NCI-H146 (cell line): ENCODE results near the gene S1PR2.
"Not testable (repeated sequence)": the region's sequence is repeated elsewhere in the genome, so short reads cannot be mapped to it uniquely, and the experiment has no call there.

Source experiments
- DNase-seq: peaks from one replicate; lab custom pipeline; 2025; lab: John Stamatoyannopoulos, UW

The S1PR2 gene

GRCh38 chr19:10254244-10254643 lies 23.1 kb upstream of the S1PR2 start:
- DNase-seq, result no peak

- no peak for DNase-seq
Measured at GRCh38 chr19:10252707-10253106, 21.6 kb upstream of the S1PR2 start.

- DNase-seq, result peak; percentile 99
Measured at GRCh38 chr19:10251792-10252694, 20.9 kb upstream of the S1PR2 start, which contains the start of gene MRPL4. MRPL4 (plus strand) TSS chr19:10252214; CDS start chr19:10252254, 40 bp downstream.

- DNase-seq, result no peak
Measured at GRCh38 chr19:10246511-10246910, 15.4 kb upstream of the S1PR2 start.

DNA sequence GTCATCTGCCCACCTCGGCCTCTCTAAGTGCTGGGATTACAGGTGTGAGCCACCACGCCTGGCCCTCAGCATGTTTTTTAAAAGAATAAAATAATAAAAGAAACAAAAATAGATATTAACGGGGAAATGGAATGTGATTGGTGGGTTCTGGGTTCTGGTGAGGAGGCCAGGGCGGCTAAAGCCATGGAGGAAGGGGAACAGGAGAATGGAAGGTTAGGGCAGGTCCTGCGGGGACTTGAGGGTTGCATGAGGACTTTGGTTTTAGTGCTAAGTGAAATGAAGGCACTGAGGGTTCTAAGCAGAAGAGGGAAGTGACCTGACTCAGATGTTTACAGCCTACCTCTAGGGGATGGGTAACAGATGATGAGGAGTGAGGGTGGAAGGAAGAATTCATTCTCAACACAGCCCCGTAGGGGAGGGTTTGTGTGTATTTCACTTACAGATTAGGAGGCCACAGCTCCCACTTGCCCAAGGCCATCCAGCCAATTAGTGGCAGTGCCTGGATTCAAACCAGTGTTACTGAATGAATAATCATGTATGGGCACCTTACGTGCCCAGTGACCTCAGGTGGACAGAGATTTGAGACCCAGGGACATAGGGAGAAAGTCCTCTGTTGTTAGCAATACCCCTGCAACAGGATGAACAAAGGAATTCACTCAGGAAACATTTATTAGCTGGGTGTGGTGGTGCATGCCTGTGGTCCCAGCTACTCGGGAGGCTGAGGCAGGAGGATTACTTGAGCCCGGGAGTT lies 14.2 kb upstream of the S1PR2 start:
- DNase-seq, result no peak

- no peak for DNase-seq
Measured at GRCh38 chr19:10243606-10244005, 12.5 kb upstream of the S1PR2 start.

- not testable (repeated sequence) for DNase-seq
Measured at GRCh38 chr19:10241826-10242449, 10.8 kb upstream of the S1PR2 start.

DNA sequence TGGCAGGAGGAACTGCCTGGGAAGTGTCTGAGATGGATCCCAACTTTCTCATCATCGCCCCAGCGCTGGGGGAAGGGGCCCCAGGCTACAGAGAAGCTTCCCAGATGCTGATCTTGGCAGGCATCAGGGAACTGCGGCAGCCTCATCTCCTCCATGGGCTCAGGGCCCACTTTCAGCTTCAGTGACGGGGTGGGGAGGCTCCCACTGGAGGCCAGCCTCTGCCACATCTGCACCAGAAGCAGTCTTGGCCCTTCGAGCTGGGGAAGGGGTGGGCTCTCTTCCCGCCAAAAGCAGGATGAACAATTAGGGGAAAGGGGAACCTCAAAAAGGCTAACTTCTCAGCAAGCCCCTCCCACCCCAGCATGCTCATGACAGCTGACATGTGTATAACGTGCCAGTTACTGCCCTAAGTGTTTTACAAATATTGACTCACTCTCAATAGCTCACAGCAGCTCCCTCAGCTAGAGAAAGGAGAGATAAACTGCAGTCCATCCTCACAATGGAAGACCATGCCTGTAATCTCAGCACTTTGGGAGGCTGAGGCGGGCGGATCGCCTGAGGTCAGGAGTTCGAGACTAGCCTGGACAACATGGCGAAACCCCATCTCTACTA lies 7.1 kb upstream of the S1PR2 start:
- peak; percentile 97 for DNase-seq

GRCh38 chr19:10237702-10238101 lies 6.6 kb upstream of the S1PR2 start:
- peak; percentile 42 for DNase-seq

DNA sequence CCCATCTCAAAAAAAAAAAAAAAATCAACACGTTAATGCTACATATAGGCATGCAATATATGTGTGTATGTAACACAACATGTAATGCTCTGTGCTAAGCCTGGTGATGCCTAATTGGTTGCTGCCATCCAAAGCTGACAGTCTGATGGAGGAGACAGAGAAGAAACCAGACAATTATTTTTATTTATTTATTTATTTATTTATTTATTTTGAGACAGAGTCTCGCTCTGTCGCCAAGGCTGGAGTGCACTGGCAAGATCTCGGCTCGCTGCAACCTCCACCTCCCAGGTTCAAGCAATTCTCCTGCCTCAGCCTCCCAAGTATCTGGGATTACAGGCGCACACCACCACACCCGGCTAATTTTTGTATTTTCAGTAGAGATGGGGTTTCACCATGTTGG lies 4.3 kb upstream of the S1PR2 start:
- not testable (repeated sequence) for DNase-seq

DNA sequence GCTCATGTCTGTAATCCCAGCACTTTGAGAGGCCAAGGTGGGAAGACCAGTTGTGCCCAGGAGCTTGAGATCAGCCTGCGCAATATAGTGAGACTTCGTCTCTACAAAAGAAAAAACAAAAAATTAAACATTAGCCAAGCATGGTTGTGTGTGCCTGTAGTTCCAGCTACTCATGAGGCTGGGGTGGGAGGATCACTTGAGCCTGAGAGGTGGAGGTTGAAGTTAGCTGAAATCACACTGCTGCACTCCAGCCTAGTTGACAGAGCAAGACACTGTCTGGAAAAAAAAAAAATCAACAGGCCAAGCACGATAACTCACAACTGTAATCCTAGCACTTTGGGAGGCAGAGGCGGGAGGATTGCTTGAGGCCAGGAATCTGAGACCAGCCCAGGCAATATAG lies 3.9 kb upstream of the S1PR2 start:
- no peak for DNase-seq

- no peak for DNase-seq
Measured at GRCh38 chr19:10233946-10234345, 2.8 kb upstream of the S1PR2 start.

DNA sequence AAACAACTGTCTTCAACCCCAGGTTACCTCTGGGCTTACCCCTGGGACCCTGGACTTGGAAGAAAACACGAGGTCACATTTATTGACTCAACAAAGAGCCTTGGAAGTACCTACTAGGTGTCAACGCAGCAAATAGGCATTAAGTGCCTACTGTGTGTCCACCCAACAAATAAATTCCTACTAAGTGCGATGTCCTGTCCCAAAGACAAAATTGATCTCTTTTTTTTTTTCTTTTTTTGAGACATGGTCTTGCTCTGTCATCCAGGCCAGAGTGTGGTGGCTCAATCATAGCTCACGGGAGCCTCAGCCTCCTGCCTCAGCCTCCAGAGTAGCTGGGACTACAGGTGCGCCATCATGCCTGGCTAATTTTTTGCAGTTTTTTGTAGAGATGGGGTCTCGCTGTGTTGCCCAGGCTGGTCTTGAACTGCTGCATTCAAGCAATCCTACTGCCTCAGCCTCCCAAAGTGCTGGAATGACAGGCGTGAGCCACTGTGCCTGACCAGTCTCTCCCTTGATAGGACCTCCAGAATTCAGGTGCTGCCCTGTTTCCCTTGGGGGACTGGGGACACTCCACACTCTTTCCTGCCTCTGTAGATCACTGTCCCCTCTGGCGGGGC lies 589 bp upstream of the S1PR2 start:
- DNase-seq, result no peak

DNA sequence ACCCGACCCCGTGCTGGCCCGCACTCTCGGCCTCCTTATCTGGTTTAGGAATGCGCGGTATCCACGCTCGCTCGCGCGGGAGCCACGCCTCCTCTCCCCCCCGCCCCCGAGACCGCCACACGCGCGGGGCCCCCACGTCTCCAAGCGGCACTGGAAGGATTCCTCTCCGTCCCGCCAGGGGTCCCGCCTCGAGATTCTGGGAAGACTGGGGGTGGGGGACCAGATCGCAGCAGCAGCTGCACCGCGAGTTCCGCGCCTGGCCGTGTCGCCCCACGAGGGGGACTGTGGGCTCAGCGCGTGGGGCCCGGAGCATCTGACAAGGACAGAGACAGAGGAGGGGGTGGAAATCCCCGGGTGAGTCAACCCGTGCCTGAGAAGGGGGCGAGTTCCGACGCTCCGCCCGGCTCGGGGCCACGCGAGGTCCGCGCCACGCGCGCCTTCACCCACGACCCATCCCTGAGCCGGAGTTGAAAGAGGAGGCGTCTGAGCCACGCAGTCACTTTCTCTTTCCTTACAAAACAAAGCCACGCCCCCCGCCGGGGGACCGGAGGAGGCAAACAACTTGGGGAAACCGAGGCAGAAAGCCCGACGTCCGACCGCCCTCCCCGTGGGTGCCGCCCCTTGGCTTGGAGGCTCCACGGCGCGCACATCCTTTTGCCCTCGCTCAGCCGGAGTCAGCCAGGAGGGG lies 814 bp downstream of the S1PR2 start:
- peak; percentile 59 for DNase-seq

GRCh38 chr19:10228920-10229319 lies 2.2 kb downstream of the S1PR2 start:
- peak; percentile 44 for DNase-seq

- no peak for DNase-seq
Measured at GRCh38 chr19:10228393-10228792, 2.7 kb downstream of the S1PR2 start.

DNA sequence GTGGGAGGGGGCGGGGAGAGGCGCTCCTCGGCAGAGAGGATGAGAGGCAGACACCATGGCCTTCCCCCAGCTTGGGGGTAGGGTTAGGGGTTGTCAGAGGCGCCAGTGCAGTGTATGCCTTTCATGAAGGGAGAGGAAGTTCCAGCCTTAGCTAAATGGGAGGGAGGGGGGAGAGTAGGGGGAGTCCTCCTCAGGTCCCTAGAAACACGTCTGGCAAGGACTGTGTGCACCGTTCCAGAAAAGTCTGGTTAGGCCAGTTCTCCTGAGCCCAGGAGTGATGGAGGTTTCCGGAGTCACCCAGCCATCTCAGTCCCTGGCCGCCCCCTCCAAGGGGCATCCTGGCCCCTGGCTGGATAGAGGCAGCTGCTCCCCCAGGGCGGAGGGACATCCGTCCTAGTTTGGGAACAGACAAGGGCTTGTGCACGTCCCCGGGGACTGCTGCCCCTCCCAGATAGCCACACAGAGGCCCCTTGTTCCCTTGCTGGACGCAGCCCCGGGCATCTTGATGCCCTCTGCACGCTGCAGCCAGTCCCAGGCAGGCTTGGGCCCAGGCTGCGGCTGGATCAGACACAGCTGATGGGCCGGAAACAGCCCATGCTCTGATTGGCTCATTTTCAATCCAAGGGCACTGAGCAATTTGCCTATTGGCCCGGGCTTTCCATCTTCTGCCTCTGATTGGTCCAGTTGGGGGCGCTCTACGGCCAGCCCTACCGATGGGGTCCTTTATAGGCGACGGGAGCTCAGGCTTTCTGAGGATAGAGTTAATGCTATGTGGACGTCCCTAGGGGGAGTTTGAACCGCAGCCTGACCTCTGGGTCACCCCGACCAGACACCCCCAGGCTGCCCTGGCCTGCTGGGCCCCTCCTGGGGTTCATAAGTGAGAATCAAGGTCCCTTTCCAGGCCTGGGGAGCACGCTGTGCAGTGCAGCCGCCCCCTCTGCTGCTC lies 3.8 kb downstream of the S1PR2 start:
- DNase-seq, result no peak

- no peak for DNase-seq
Measured at GRCh38 chr19:10226376-10227025, 4.6 kb downstream of the S1PR2 start.

- DNase-seq, result no peak
Measured at GRCh38 chr19:10226021-10226375, 5.1 kb downstream of the S1PR2 start.

DNA sequence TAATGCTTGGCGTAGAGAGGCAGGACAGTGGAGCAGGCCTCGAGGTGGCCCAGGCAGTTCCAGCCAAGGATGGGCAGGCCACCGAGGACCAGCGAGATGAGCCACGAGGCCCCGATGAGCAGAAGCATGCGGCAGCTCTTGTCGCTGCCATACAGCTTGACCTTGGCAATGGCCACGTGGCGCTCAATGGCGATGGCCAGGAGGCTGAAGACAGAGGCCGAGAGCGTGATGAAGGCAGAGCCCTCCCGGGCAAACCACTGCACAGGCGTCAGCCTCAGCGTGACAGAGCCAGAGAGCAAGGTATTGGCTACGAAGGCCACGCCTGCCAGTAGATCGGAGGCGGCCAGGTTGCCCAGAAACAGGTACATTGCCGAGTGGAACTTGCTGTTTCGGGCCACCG lies 6.8 kb downstream of the S1PR2 start:
- DNase-seq, result no peak
